ENCODE results near the gene TDRD9. TPM values are rescaled to one million over a fixed set of nuclear protein-coding genes. Genes with fewer than 3 reads are reported as not detected.

Gene TDRD9
- total RNA-seq, 4 donors from 2014 or later, result 2.0 to 3.2 (median 2.6) TPM

- intact Hi-C loops (cut with DNase I), result no loop called here
- WGBS, result 25% methylated on average over 15 of the region's 23 CpGs
- peaks cover 36 to 39% (median 37%) of the 10 kb centered on the region in 4 donors for H3K4me1 ChIP-seq
- no peaks in the 10 kb centered on the region for H3K9me3 ChIP-seq
- H3K4me3 ChIP-seq, result peak overlapping the region; percentile 34 to 46 (median 41)
- TF ChIP-seq POLR2AphosphoS5 (IDR thresholded peaks at IDR 0.05) (peak in 1 of 2 donors; percentile 37), CTCF (IDR thresholded peaks at IDR 0.05) (no peak)
- no peaks in the 10 kb centered on the region for H3K27me3 ChIP-seq
- H3K36me3 ChIP-seq, result no peaks in the 10 kb centered on the region
- DNase-seq (ENCODE audit: extremely low spot score), result peak; percentile 96
- peak overlapping the region; percentile 66 to 76 (median 66) for H3K27ac ChIP-seq (replicated peaks in 1 of 4)
These were observed 47.6 kb upstream of the TDRD9 start for GRCh38 chr14:103880348-103881267.

GRCh38 chr14:103881268-103882201 lies 46.7 kb upstream of the TDRD9 start:
- peak overlapping the region in 3 of 4 donors; percentile 66 to 76 (median 66) for H3K27ac ChIP-seq (replicated peaks in 1 of 4)

GRCh38 chr14:103882503-103883262 lies 45.6 kb upstream of the TDRD9 start:
- Histone ChIP-seq H3K4me3 (no peak overlapping the region), H3K36me3 (no peaks in the 10 kb centered on the region), H3K27me3 (no peaks in the 10 kb centered on the region), H3K4me1 (peaks cover 36 to 39% (median 37%) of the 10 kb centered on the region in 4 donors), H3K27ac (replicated peaks in 1 of 4) (peak overlapping the region in 1 of 4 donors; percentile 76), H3K9me3 (no peaks in the 10 kb centered on the region)
- WGBS, result 79% methylated on average over 18 of the region's 20 CpGs
- no peak for DNase-seq (ENCODE audit: extremely low spot score)
- TF ChIP-seq POLR2AphosphoS5 (IDR thresholded peaks at IDR 0.05) (no peak), EP300 (IDR thresholded peaks at IDR 0.05) (no peak), CTCF (IDR thresholded peaks at IDR 0.05) (no peak), POLR2A (IDR thresholded peaks at IDR 0.05; ENCODE audit: low read depth) (no peak)
- intact Hi-C loops (cut with DNase I), result no loop called here

More at GRCh38 chr14:103881268-103882201, 46.7 kb upstream of the TDRD9 start:
- Histone ChIP-seq H3K36me3 (no peaks in the 10 kb centered on the region), H3K4me1 (peaks cover 36 to 39% (median 37%) of the 10 kb centered on the region in 4 donors), H3K9me3 (no peaks in the 10 kb centered on the region), H3K27me3 (no peaks in the 10 kb centered on the region), H3K4me3 (no peak overlapping the region)
- 66% methylated on average over 22 of the region's 31 CpGs for WGBS
- TF ChIP-seq CTCF (IDR thresholded peaks at IDR 0.05), result no peak
- TF ChIP-seq EP300 (IDR thresholded peaks at IDR 0.05), result no peak
- no peak for TF ChIP-seq POLR2A (IDR thresholded peaks at IDR 0.05; ENCODE audit: low read depth)
- no peak for TF ChIP-seq POLR2AphosphoS5 (IDR thresholded peaks at IDR 0.05)
- DNase-seq (ENCODE audit: extremely low spot score), result no peak
- intact Hi-C loops (cut with DNase I), result no loop called here

GRCh38 chr14:103883263-103883523 lies 45.1 kb upstream of the TDRD9 start:
- no peak overlapping the region for H3K4me3 ChIP-seq
- no peak overlapping the region for H3K27ac ChIP-seq (replicated peaks in 1 of 4)
- H3K9me3 ChIP-seq, result no peaks in the 10 kb centered on the region
- WGBS, result 100% methylated on average over 2 of the region's 3 CpGs
- TF ChIP-seq EP300 (IDR thresholded peaks at IDR 0.05), result no peak
- TF ChIP-seq POLR2A (IDR thresholded peaks at IDR 0.05; ENCODE audit: low read depth), result no peak
- TF ChIP-seq CTCF (IDR thresholded peaks at IDR 0.05), result no peak
- TF ChIP-seq POLR2AphosphoS5 (IDR thresholded peaks at IDR 0.05), result no peak
- DNase-seq (ENCODE audit: extremely low spot score), result no peak
- intact Hi-C loops (cut with DNase I), result no loop called here
- H3K36me3 ChIP-seq, result no peaks in the 10 kb centered on the region
- H3K27me3 ChIP-seq, result no peaks in the 10 kb centered on the region
- H3K4me1 ChIP-seq, result peaks cover 36 to 39% (median 37%) of the 10 kb centered on the region in 4 donors

Data from esophagus muscularis mucosa (tissue), 4 donors.